ENCODE results near the gene POLD2. TPM values are rescaled to one million over a fixed set of nuclear protein-coding genes. Genes with fewer than 3 reads are reported as not detected.

POLD2 gene
- total RNA-seq, 6 experiments from 2014 or later, result 36.4 to 73.4 (median 57.3) TPM

- Histone ChIP-seq H3K27me3 (no peaks in the 10 kb centered on the region), H3K4me3 (no peak overlapping the region), H3K27ac (no peak overlapping the region), H3K9me3 (no peaks in the 10 kb centered on the region), H3K4me1 (peaks cover 0 to 32% (median 5%) of the 10 kb centered on the region in 4 donors), H3K36me3 (no peaks in the 10 kb centered on the region)
- no peak for DNase-seq
- TF ChIP-seq POLR2A (IDR thresholded peaks at IDR 0.05) (no peak), CTCF (IDR thresholded peaks at IDR 0.05) (no peak)
- intact Hi-C loops (cut with DNase I), result no loop called here
- no peak for ATAC-seq
- WGBS (ENCODE audit: insufficient coverage, low coverage, low lambda C conversion rate, missing lambda C conversion rate), result 100% methylated on average over 2 of the region's 3 CpGs
Observed at GRCh38 chr7:44085546-44085945, 37.8 kb downstream of the POLD2 start.

GRCh38 chr7:44084701-44085100, 38.6 kb downstream of the POLD2 start:
- H3K27ac ChIP-seq, result no peak overlapping the region
- no peaks in the 10 kb centered on the region for H3K9me3 ChIP-seq
- TF ChIP-seq POLR2A (IDR thresholded peaks at IDR 0.05) (no peak), CTCF (IDR thresholded peaks at IDR 0.05) (no peak)
- intact Hi-C loops (cut with DNase I), result no loop called here
- peaks cover 0 to 23% (median under 1%) of the 10 kb centered on the region in 4 donors for H3K4me1 ChIP-seq
- 83% methylated on average over 2 of the region's 4 CpGs for WGBS (ENCODE audit: insufficient coverage, low coverage, low lambda C conversion rate, missing lambda C conversion rate)
- DNase-seq (no peak), ATAC-seq (no peak)
- peaks cover 0 to 5% (median 0%) of the 10 kb centered on the region in 4 donors for H3K36me3 ChIP-seq
- no peaks in the 10 kb centered on the region for H3K27me3 ChIP-seq
- H3K4me3 ChIP-seq, result no peak overlapping the region

GRCh38 chr7:44083796-44084195, 39.6 kb downstream of the POLD2 start:
- ATAC-seq, result no peak
- no peak for TF ChIP-seq POLR2A (IDR thresholded peaks at IDR 0.05)
- no peak for TF ChIP-seq CTCF (IDR thresholded peaks at IDR 0.05)

GRCh38 chr7:44082541-44083207, 40.7 kb downstream of the POLD2 start:
- Histone ChIP-seq H3K27me3 (no peaks in the 10 kb centered on the region), H3K9me3 (no peaks in the 10 kb centered on the region), H3K36me3 (peaks cover 0 to 17% (median 4%) of the 10 kb centered on the region in 4 donors), H3K4me3 (peak overlapping the region; percentile 38 to 73 (median 72)), H3K27ac (peak overlapping the region; percentile 52 to 73 (median 72)), H3K4me1 (peaks cover 0 to 5% (median 0%) of the 10 kb centered on the region in 4 donors)
- intact Hi-C loops (cut with DNase I), result no loop called here
- WGBS (ENCODE audit: insufficient coverage, low coverage, low lambda C conversion rate, missing lambda C conversion rate), result 1% methylated on average over 22 of the region's 54 CpGs
- TF ChIP-seq POLR2A (IDR thresholded peaks at IDR 0.05), result peak; percentile 71
- TF ChIP-seq CTCF (IDR thresholded peaks at IDR 0.05), result no peak
- ATAC-seq (peak; percentile 94 to 97 (median 95)), DNase-seq (peak; percentile 99 to 100 (median 99))

More at GRCh38 chr7:44083796-44084195, 39.6 kb downstream of the POLD2 start:
- Histone ChIP-seq H3K4me1 (peaks cover 0 to 16% (median 0%) of the 10 kb centered on the region in 4 donors), H3K4me3 (no peak overlapping the region), H3K27ac (no peak overlapping the region), H3K36me3 (peaks cover 0 to 6% (median 1%) of the 10 kb centered on the region in 4 donors), H3K9me3 (no peaks in the 10 kb centered on the region), H3K27me3 (no peaks in the 10 kb centered on the region)
- DNase-seq, result no peak
- WGBS (ENCODE audit: insufficient coverage, low coverage, low lambda C conversion rate, missing lambda C conversion rate), result 94% methylated on average over 2 of the region's 3 CpGs
- intact Hi-C loops (cut with DNase I), result no loop called here
